ENCODE data around the gene MAP1LC3B. TPM values are rescaled to one million over a fixed set of nuclear protein-coding genes. Genes with fewer than 3 reads are reported as not detected.
A peak's percentile ranks its signal among the peaks of the same experiment; 100 is the strongest.

MAP1LC3B gene
- total RNA-seq, 1 experiment from 2014 or later, result 45.3 TPM

DNA sequence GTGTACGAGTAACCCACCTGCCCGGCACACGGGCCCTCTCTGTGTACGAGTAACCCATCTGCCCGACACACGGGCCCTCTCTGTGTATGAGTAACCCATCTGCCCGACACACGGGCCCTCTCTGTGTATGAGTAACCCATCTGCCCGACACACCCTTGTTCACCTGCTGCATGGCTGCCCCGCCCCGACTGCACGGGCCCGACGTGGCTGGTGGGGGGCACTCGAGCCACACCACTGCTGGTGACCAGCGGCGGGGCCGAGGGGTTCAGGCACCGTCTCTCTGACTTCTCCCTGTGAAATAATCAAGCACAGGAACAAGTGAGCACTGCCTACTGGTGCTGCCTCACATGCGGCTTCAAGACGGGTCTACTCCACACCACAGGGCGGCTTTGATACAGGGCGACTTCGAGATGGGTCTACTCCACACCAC lies 22.1 kb downstream of the MAP1LC3B start:
- Histone ChIP-seq H3K36me3 (ENCODE audit: low read depth) (no peaks in the 10 kb centered on the region), H3K4me3 (no peak overlapping the region), H3K9me3 (ENCODE audit: insufficient read depth, low read depth) (no peaks in the 10 kb centered on the region), H3K9me2 (ENCODE audit: insufficient read depth) (no peaks in the 10 kb centered on the region), H3F3A (ENCODE audit: insufficient read depth, low read depth) (no peaks in the 10 kb centered on the region), H4K20me1 (ENCODE audit: insufficient read depth) (peaks cover 5% of the 10 kb centered on the region), H3K4me1 (replicated peaks; ENCODE audit: insufficient read depth) (no peaks in the 10 kb centered on the region), H2AFZ (no peak overlapping the region), H3K27me3 (ENCODE audit: insufficient read depth, low read depth) (no peaks in the 10 kb centered on the region), H3K79me2 (ENCODE audit: low read depth) (no peaks in the 10 kb centered on the region), H3K27ac (no peak overlapping the region), H3K4me2 (no peak overlapping the region)
- ChIA-PET CTCF (no interaction called here), POLR2A (ENCODE audit: unreplicated experiment) (no interaction called here)
- intact Hi-C loops (cut with micrococcal nuclease; ENCODE audit: unreplicated experiment), result no loop called here
- no peak for DNase-seq
- no TSS peak for BruUV-seq (replicated peaks)
- TF ChIP-seq, protein P1, sequence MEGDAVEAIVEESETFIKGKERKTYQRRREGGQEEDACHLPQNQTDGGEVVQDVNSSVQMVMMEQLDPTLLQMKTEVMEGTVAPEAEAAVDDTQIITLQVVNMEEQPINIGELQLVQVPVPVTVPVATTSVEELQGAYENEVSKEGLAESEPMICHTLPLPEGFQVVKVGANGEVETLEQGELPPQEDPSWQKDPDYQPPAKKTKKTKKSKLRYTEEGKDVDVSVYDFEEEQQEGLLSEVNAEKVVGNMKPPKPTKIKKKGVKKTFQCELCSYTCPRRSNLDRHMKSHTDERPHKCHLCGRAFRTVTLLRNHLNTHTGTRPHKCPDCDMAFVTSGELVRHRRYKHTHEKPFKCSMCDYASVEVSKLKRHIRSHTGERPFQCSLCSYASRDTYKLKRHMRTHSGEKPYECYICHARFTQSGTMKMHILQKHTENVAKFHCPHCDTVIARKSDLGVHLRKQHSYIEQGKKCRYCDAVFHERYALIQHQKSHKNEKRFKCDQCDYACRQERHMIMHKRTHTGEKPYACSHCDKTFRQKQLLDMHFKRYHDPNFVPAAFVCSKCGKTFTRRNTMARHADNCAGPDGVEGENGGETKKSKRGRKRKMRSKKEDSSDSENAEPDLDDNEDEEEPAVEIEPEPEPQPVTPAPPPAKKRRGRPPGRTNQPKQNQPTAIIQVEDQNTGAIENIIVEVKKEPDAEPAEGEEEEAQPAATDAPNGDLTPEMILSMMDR (conservative IDR thresholded peaks at IDR 0.05), result no peak
- TF ChIP-seq EZH2 (IDR thresholded peaks at IDR 0.05; ENCODE audit: low read depth), result no peak

DNA sequence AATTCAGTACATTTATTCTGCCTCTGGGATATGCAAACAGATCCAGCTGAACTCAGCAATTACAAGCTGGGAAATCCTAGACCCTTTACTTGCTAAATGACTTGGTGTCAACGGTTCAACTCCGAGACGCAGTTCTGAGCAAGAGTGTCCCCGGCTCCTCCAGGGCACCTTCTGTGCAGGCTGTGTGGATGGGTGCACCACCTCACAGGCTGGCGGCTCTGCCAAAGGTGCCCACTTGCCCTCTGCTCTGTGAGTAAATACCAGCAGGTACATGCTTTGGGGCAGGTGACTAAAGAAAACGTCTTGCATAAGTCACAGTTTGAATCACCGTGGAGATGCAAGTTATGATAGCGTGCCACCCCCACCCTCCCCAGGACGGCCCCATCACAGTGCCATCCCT lies 23.3 kb downstream of the MAP1LC3B start:
- CTCF ChIA-PET, result no interaction called here
- H3K27me3 ChIP-seq (ENCODE audit: insufficient read depth, low read depth), result no peaks in the 10 kb centered on the region
- POLR2A ChIA-PET (ENCODE audit: unreplicated experiment), result no interaction called here
- H3F3A ChIP-seq (ENCODE audit: insufficient read depth, low read depth), result no peaks in the 10 kb centered on the region
- no peaks in the 10 kb centered on the region for H3K9me3 ChIP-seq (ENCODE audit: insufficient read depth, low read depth)
- no peak overlapping the region for H3K4me2 ChIP-seq
- no TSS peak for BruUV-seq (replicated peaks)
- no peak overlapping the region for H3K27ac ChIP-seq
- intact Hi-C loops (cut with micrococcal nuclease; ENCODE audit: unreplicated experiment), result loop anchor here (5.0 kb wide), 1 partner anchor 157 kb away; no protein-coding TSS in a partner anchor
- no peaks in the 10 kb centered on the region for H3K4me1 ChIP-seq (replicated peaks; ENCODE audit: insufficient read depth)
- TF ChIP-seq EZH2 (IDR thresholded peaks at IDR 0.05; ENCODE audit: low read depth), result no peak
- TF ChIP-seq, protein P1 (conservative IDR thresholded peaks at IDR 0.05), result no peak
- H4K20me1 ChIP-seq (ENCODE audit: insufficient read depth), result peaks cover 5% of the 10 kb centered on the region
- H3K9me2 ChIP-seq (ENCODE audit: insufficient read depth), result no peaks in the 10 kb centered on the region
- no peak overlapping the region for H2AFZ ChIP-seq
- no peak for DNase-seq
- H3K36me3 ChIP-seq (ENCODE audit: low read depth), result no peaks in the 10 kb centered on the region
- H3K4me3 ChIP-seq, result no peak overlapping the region
- no peaks in the 10 kb centered on the region for H3K79me2 ChIP-seq (ENCODE audit: low read depth)

DNA sequence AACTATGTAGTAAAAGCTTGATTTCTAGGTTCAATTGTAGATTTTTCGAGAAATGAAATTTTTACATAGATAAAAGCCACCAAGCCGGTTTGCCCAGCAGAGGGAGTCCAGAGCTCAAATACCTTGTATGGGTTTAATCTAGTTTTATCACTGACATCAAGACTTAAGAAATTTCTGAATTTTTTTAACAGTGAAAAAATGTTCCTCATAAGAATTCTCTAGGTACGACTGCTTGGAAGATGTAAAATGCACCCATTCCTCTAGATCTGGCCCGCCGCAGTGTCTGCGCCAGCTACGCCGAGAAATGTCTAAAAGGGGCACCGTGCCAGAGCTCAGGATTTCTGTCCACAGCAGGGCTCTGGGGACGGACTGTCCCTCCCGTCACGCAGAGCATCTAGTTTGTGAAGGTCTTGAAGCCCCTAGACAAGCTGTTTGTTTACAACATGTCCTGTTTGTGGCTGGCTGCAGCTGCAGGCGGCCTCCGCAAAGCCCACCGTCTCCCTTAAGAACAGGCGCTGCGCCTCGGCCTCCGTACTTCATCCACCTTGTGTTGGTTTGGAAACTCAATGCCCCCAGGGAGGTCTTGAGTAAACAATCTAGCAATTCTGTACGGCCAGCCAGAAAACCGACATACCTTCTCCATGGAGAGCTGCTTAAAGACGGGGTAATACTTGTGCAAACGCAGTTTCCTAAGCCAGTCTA lies 24.8 kb downstream of the MAP1LC3B start:
- TF ChIP-seq, protein P1 (conservative IDR thresholded peaks at IDR 0.05), result peak; percentile 78
- no peak for TF ChIP-seq EZH2 (IDR thresholded peaks at IDR 0.05; ENCODE audit: low read depth)
- H3K27ac ChIP-seq, result no peak overlapping the region
- no peaks in the 10 kb centered on the region for H3K27me3 ChIP-seq (ENCODE audit: insufficient read depth, low read depth)
- intact Hi-C loops (cut with micrococcal nuclease; ENCODE audit: unreplicated experiment), result loop anchor here (1.0 to 5.0 kb wide), 2 partner anchors 155 to 218 kb away; no protein-coding TSS in a partner anchor
- H3K4me3 ChIP-seq, result no peak overlapping the region
- no peaks in the 10 kb centered on the region for H3K9me3 ChIP-seq (ENCODE audit: insufficient read depth, low read depth)
- no peaks in the 10 kb centered on the region for H3F3A ChIP-seq (ENCODE audit: insufficient read depth, low read depth)
- no peak overlapping the region for H2AFZ ChIP-seq
- no peaks in the 10 kb centered on the region for H3K36me3 ChIP-seq (ENCODE audit: low read depth)
- no peaks in the 10 kb centered on the region for H3K9me2 ChIP-seq (ENCODE audit: insufficient read depth)
- ChIA-PET CTCF (interaction anchor here (0.6 to 1.6 kb wide), 4 partner anchors 10 to 219 kb away, joined by 3 to 13 read pairs (median 6); no protein-coding TSS in a partner anchor), POLR2A (ENCODE audit: unreplicated experiment) (no interaction called here)
- peak; percentile 26 to 40 for DNase-seq
- no peaks in the 10 kb centered on the region for H3K4me1 ChIP-seq (replicated peaks; ENCODE audit: insufficient read depth)
- H4K20me1 ChIP-seq (ENCODE audit: insufficient read depth), result peaks cover 5% of the 10 kb centered on the region; the same call in 1 of the 2 replicates
- H3K4me2 ChIP-seq, result no peak overlapping the region
- BruUV-seq (replicated peaks), result no TSS peak
- no peaks in the 10 kb centered on the region for H3K79me2 ChIP-seq (ENCODE audit: low read depth)
